Smooth muscle cell of the brain vasculature (primary cell): ENCODE measurements around the gene OR2B2.
"Not testable (repeated sequence)": the region's sequence is repeated elsewhere in the genome, so short reads cannot be mapped to it uniquely, and the experiment has no call there.

ENCODE experiments used
- DNase-seq: peaks from one replicate; pipeline ENCODE4 v3.0.0-alpha.2; 2012; ENCODE audit warnings: low read depth, low spot score

Gene OR2B2

DNA sequence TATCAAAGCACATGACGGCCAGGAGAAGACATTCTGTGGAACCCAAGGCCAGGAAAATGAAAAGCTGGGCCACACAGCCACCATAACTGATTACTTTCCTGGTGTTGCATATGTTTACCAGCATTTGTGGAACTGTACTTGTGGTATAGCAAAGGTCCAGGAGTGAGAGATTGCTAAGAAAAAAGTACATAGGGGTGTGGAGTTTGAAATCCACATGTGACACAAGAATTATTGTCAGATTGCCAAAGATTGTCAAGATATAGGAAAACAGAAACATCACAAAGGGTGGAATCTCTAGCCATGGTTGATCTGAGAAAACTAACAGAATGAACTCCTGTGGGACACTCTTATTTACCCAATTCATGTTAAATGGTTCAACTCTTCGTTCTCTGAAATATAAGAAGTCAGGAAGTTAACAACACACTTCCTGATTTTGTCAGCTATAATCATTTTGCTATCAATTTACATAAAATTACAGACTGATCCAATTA lies at the start of gene OR2B2:
OR2B2 (minus strand) TSS at position 441 of the 491 bp plus-strand sequence; CDS start at position 364, 77 bp downstream.
- DNase-seq, result no peak

DNA sequence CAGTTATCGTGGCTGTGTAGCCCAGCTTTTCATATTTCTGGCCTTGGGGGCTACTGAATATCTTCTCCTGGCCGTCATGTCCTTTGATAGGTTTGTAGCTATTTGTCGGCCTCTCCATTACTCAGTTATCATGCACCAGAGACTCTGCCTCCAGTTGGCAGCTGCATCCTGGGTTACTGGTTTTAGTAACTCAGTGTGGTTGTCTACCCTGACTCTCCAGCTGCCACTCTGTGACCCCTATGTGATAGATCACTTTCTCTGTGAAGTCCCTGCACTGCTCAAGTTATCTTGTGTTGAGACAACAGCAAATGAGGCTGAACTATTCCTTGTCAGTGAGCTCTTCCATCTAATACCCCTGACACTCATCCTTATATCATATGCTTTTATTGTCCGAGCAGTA lies 45.3 kb upstream of the OR2B2 start:
- no peak for DNase-seq

DNA sequence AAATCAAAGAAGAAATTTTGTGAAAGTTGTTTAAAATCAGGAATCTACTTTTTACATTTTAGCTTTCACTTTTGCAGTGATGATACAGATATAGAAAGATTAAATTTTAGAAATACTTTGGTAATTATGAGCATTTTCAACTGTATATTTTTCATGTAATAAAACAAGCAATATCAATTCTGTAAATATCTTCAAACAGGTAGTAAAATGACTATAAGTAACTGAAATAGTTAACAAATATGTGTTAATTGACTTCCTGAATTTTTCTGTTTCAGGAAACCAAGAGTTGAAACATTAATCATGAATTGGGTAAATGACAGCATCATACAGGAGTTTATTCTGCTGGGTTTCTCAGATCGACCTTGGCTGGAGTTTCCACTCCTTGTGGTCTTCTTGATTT lies 44.7 kb upstream of the OR2B2 start, which contains the start of gene OR2B6:
OR2B6 (plus strand) TSS at position 301 of the 400 bp plus-strand sequence; CDS start at position 301, 0 bp downstream.
- no peak for DNase-seq

DNA sequence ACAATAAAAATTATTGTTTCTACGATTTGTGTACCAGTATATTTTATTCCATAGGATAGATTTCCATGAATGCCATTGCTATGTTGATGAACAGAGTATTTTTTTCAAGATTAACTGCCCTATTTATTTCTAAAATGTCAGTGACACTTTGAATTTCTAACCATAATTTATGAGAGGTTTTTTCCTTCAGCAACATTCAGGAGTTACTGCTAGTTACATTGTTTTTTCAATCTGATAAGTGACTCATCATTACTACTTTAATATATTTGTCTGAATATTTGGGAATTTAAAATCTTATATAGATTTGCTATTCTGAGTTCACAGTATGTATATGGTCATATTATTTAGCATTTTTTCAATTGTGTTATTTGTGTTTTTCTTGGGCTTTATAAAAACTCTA lies 38.8 kb upstream of the OR2B2 start:
- no peak for DNase-seq

DNA sequence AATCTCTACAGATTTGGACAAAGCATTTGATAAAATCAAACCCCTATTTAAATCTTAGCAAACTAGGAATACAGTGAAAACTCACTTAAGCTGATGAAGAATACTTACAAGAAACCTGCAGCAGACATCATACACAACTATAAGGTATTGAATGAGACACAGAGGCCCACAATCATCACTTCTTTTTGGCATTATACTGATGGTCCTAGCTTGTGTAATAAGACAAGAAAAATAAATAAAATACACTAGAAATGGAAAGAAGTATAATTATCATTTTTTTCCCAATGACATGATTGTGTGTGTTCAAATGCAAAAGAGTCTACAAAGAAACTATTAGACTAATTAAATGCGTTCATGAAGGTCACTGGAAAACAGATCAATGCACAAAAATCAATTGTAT lies 36.0 kb upstream of the OR2B2 start:
- DNase-seq, result no peak

DNA sequence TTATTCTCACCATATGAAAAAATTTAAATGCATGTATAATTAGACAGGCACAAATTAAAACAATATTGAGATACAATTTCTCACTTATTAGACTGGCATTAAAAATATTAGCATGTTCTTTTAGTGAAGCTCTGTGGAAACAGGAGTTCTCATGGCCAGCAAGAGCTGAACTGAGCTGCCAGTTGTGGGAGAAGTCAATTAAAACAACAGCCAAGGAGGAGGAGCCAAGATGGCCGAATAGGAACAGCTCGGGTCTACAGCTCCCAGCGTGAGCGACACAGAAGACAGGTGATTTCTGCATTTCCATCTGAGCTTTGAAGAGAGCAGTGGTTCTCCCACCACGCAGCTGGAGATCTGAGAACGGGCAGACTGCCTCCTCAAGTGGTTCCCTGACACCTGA lies 30.9 kb upstream of the OR2B2 start:
- not testable (repeated sequence) for DNase-seq

DNA sequence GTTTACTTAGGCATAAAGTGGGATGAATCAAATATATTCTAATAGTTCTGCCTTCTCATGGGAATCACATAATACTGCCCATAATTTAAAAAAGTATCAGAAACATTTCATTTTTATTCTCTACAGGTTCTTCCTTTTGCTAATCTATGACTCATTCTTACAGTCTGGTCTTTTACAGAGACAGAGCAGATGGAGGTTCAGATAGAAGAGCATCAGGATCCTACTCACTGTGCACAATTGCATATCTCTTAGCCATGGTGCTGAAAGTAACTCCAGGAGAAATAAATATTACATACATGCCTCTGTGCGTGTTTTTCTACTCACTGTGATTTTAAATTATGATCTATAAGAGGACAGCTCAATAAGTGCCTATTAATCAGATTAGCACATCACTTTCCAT lies 28.6 kb upstream of the OR2B2 start:
- DNase-seq, result no peak

DNA sequence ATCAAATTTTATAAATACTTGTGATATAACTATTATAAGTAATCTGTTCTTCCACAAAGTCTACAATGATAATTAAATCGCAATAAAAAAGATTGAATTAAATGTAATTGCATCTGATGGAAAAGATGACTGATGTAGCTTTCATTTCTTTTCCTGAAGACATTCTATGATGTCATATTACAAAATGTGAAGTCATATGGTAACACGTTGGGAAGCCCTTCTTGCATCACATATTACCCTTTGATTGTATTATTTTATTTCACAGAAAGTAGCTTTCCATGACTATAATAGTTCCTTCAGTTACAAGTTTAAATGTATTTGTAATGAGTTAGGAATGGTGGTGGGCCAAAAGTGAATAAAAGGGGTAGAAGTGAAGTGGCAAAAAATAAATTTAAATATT lies 19.0 kb upstream of the OR2B2 start:
- no peak for DNase-seq

DNA sequence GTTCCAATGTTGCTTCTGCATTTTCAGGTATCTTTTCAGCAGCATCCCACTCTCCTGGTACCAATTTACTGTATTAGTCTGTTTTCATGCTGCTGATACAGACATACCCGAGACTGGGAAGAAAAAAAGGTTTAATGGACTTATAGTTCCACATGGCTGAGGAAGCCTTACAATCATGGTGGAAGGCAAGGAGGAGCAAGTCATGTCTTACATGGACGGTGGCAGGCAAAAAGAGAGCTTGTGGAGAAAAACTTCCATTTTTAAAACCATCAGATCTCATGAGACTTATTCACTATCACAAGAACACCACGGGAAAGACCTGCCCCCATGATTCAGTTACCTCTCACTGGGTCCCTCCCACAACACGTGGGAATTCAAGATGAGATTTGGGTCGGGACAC lies 17.7 kb upstream of the OR2B2 start:
- not testable (repeated sequence) for DNase-seq

DNA sequence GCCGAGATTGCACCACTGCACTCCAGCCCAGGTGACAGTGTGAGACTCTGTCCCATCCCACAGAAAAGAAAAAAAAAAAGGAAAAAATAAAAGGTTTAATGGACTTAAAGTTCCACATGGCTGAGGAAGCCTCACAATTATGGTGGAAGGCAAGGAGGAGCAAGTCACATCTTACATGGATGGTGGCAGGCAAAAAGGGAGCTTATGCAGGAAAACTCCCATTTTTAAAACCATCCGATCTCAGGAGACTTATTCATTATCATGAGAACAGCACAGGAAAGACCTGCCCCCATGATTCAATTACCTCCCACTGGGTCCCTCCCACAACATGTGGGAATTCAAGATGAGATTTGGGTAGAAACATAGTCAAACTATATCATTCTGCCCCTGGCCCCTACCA lies 15.8 kb upstream of the OR2B2 start:
- not testable (repeated sequence) for DNase-seq

DNA sequence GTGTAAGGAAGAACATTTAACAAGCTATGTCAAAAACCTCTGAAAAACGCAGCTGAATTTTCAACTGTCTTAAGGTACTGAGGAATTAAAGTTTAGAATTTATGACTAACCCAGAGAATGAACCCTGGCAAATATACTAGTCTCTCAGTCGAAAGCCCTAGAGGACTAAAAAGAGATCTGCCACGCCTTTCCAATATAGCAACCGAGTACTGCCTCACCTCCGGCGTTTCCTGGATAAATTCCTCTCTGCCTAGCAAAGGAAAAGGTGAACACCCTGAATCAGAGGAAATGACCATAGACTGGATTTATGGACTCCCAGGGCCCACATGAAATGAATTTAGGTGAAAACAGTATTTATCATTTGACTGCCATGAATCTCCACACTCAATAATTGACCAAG lies 12.0 kb upstream of the OR2B2 start:
- no peak for DNase-seq

DNA sequence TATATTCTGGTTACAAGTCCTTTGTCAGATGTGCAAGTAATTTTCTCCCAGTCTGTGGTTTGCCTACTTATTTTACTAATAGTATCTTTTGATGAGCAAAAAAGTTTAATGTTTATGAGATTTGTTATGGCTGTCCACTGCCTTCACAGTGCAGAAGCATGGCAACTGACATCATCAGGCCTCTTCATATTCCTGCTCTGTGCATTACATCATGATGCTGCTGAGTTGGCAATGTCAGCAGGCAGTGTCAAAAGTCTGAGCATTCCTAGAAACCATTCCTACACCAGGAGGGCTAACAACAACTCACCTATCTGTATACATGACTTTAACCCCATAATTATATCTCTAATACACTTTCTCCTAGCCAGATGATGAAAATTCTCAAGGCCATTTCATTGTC lies 10.8 kb upstream of the OR2B2 start:
- no peak for DNase-seq

DNA sequence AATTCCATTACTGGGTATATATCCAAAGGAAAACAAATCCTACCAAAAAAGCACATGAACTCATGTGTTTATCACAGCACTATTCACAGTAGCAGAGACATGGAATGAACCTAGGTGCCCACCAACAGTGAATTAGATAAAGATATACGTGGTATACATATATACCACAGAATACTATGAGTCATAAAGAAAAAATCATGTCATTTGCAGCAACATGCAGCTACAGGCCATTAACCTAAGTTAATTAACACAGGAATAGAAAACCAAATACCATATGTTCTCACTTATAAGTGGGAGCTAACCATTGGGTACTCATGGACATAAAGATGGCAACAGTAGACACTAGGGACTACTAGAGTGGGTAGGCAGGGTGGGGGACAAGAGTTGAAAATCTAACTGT lies 4.2 kb downstream of the OR2B2 start:
- DNase-seq, result no peak

DNA sequence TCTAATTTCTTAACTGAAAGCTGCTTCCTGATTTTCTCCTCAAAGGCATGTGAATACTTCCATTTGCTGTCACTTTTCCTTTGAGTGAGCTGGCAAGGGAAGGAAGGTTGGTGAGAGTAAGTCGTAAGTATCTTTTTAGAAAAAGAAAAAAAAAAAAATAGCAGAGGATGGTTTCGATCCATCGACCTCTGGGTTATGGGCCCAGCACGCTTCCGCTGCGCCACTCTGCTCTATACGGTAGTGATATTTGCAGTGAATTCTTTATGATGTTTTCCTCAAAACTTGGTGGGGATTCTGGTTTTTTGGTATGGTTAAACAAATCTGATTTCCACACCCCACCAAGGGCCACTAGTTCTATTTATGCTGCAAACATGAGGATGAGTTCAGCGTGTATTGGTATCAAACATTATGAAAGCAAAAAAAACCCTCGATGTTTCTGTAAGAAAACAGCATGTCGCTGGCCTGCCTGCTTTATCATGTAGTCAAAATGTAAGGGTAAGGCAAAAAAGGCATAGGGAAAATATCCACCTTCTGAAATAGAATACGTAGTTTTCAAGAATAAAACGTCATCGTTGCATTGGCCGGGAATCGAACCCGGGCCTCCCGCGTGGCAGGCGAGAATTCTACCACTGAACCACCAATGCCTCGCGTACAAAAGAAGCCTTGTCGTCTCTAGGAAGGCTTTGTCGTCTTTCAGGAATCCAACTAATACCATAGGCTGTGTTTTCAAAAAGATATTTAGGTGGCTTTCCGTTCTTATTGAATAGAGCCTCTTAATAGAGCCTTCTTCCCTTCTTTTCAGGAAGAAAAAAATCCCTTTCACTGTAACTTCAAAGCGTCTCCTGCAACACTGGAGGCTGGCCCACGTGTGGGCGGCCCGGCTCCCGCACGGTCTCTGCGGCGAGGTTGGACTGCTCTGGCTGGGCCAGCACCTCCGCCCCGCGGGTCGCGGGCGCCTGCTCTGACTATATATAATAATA lies 9.6 kb downstream of the OR2B2 start:
- no peak for DNase-seq

DNA sequence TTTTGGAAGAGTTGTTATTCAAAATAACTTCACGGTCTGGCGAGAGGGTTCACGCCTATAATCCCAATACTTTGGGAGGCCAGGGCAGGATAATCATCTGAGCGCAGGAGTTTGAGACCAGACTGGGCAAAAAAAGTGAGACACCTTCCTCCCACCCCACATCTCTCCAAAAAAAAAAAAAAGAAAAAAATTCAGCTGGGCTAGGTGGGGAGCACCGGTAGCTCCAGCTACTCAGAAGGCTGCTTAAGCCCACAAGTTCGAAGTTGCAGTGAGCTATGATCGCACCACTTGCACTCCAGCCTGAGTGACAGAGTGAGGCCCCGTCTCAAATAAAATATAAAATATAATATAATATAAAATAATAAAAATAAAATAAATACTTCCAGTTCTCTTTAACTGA lies 10.4 kb downstream of the OR2B2 start:
- no peak for DNase-seq

DNA sequence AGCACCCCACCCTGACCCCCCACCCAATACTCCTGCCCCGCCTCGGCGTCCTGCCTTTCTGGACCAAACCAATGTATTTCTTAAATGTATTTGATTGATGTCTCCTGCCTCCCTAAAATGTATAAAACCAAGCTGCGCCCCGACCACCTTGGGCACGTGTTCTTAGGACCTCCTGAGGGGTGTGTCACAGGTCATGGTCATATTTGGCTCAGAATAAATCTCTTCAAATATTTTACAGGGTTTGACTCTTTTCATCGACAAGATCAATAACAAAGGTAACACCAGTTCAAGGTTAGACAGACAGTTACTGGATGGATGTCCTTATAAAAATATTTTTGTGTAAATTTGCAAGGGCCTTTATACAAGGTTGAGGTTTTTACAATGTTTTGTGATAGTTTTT lies 12.0 kb downstream of the OR2B2 start:
- DNase-seq, result not testable (repeated sequence)

DNA sequence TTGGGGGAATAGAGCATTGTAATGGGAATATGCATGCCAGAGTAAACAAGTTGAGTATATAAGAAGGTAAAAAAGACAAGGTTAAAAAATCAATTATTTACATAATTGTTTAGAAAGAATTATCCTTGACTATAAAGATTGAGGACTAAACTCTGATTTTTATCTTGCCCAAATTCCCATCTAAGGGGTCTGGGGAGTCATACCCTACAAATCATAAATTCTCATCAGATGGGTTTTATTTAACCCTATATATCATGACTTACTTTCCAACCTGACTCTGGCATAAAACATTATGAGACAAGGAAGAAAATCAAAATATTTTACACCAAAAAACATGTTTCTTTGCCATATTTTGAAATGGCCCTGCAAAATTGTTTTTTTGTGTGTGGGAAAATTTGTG lies 12.7 kb downstream of the OR2B2 start:
- DNase-seq, result no peak

DNA sequence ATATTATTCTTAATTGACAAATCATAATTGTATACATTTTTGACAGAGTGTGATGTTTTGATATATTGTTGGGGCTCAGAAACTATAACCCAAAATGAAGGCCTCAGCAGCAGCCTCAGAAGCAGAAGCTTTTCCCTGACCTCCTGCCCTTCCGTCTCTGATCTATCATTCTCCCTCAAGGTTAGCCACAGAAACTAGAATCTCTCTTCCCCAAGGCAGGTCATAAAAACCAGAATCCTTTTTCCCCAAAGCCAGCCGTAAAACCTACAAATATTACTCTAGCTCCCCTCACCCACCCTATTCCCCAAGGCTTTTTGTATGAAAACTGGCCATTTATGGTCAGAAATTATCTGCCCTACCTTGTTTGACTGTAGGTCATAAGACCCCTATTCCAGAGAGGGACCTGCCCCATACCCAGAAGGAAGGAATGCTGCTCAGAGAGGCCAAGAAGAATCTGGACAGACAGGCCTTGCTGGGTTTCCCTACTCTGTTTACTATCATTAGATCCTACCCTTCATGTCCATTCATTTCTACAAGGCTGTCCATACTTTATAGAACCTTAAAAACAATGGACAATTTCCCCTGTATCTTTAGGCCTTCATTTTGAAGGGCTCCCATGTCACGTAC lies 14.5 kb downstream of the OR2B2 start:
- DNase-seq, result no peak

DNA sequence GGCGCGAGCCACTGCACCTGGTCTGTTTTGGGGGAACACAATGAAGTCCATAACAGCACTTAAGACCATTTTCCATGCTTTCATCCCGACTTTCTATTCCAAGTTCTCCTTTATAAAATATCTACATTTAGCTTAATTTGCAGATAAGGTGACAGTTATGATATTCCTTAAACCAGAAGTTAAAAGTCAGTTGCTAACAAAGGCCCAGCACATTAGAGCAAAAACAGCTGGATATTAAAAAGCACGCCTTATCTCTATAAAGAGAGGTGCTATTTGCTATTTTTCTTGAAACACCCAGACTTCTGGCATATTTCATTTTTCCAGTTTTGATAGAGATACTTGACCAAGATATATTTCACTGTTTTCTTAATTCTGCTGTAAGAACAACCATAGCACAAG lies 15.8 kb downstream of the OR2B2 start:
- no peak for DNase-seq

DNA sequence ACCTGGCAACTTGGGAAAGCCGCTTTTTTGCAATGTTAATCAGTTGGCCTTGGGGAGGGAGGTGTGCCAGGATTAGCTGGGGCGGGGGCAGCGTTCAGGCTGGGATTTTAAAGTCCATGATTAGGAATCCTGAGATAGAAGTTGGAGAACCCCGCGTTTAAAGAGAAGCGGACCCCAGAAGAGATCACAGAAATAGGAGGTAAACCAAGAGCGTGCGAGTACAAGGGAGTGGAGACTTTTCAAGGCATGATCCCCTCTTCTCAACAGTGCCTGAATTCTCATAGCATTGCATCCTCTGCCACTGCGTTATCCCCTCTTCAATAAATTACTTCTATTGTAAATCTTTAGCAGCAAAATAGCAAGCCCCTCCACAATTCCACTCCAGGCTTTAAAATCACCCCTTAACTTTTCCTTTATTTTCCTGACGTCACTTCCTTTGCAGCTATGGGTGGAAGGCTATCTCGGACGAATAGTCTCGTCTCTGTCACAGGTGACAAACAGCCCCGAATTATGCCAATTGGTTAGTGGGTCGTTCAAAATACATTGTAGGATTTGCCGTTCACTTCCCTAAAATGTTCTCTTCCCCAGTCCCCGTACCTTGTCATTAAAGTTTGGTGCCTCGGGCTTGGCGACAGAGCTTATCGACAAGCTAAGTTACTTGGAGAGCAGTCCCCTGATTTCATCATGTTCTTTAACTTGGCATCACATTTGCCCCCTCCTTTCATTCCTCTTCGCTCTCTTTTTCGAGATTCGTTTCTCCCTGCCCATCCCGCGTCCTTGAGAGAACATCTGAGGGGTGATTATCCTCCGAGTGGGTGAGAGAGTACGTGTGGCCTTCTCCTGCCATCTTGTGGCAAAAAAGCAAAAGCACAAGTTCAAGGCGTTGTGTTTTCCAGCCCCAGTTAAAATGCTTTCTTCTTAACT lies 17.1 kb downstream of the OR2B2 start:
- peak; percentile 65 for DNase-seq
